ENCODE results near the gene TPPP2.

Gene TPPP2

GRCh38 chr14:21017528-21018245, 12.3 kb upstream of the TPPP2 start:
- DNase-seq = no peak

GRCh38 chr14:21018286-21018685, 11.7 kb upstream of the TPPP2 start:
- no peak for DNase-seq

GRCh38 chr14:21018781-21019180, 11.2 kb upstream of the TPPP2 start:
- DNase-seq = no peak

- no peak for DNase-seq
Measured at GRCh38 chr14:21019366-21019765, 10.7 kb upstream of the TPPP2 start.

- DNase-seq = no peak
Measured at GRCh38 chr14:21020977-21021545, 9.0 kb upstream of the TPPP2 start.

GRCh38 chr14:21022686-21023085, 7.3 kb upstream of the TPPP2 start:
- DNase-seq = no peak

GRCh38 chr14:21023174-21023573, 6.8 kb upstream of the TPPP2 start:
- DNase-seq = peak; percentile 30

- DNase-seq = no peak
Measured at GRCh38 chr14:21023817-21024584, 6.0 kb upstream of the TPPP2 start.

- DNase-seq = peak; percentile 75
Measured at GRCh38 chr14:21024585-21025370, 5.2 kb upstream of the TPPP2 start, which contains the start of gene NDRG2. Gene NDRG2, minus strand, starts transcription at chr14:21025061. Its CDS starts 1,746 bp downstream, at chr14:21023315.

GRCh38 chr14:21025371-21026273, 4.4 kb upstream of the TPPP2 start:
- peak; percentile 87 for DNase-seq

- DNase-seq = peak; percentile 91
Measured at GRCh38 chr14:21026274-21026987, 3.6 kb upstream of the TPPP2 start.

- DNase-seq = peak; percentile 27
Measured at GRCh38 chr14:21026988-21027315, 3.1 kb upstream of the TPPP2 start.

- DNase-seq = no peak
Measured at GRCh38 chr14:21030531-21030930, 514 bp downstream of the TPPP2 start.

- DNase-seq = no peak
Measured at GRCh38 chr14:21032326-21033132, 2.5 kb downstream of the TPPP2 start.

- no peak for DNase-seq
Measured at GRCh38 chr14:21033133-21033698, 3.2 kb downstream of the TPPP2 start.

GRCh38 chr14:21034707-21035106, 4.7 kb downstream of the TPPP2 start, which contains the start of gene RNASE13:
Gene RNASE13, minus strand, starts transcription at chr14:21034807. Its CDS starts 519 bp downstream, at chr14:21034288.
- no peak for DNase-seq

GRCh38 chr14:21036751-21037150, 6.7 kb downstream of the TPPP2 start:
- DNase-seq = no peak

GRCh38 chr14:21037156-21037555, 7.1 kb downstream of the TPPP2 start:
- no peak for DNase-seq

- DNase-seq = peak; percentile 81
Measured at GRCh38 chr14:21038441-21039422, 8.7 kb downstream of the TPPP2 start.
